GM23248 (cell line): ENCODE data around the gene BSPRY.

Experiments
- EZH2 ChIP-seq: fragments of 200-600 bp; sonication (generic); IDR thresholded peaks from 2 replicates; pipeline ENCODE4 v1.6.1; 2018; ENCODE audit warnings: antibody characterized with exemption, mild to moderate bottlenecking; ENCODE audit not compliant: insufficient read depth, poor library complexity, severe bottlenecking
- EZH2phosphoT487 ChIP-seq: fragments of 200-600 bp; sonication (generic); IDR thresholded peaks from 2 replicates; pipeline ENCODE4 v1.6.1; 2018; ENCODE audit warnings: antibody characterized with exemption, moderate library complexity, mild to moderate bottlenecking, low read depth; ENCODE audit not compliant: insufficient read depth

GRCh38 chr9:113355040-113355596 lies 5.8 kb downstream of the BSPRY start:
- TF ChIP-seq EZH2 (no peak), EZH2phosphoT487 (no peak)
